DMS79 (cell line): ENCODE results near the gene SMAD1.
"Not testable (repeated sequence)": the region's sequence is repeated elsewhere in the genome, so short reads cannot be mapped to it uniquely, and the experiment has no call there.

Experiments
- DNase-seq: peaks from one replicate; lab custom pipeline; 2025; lab: John Stamatoyannopoulos, UW

SMAD1 gene

DNA sequence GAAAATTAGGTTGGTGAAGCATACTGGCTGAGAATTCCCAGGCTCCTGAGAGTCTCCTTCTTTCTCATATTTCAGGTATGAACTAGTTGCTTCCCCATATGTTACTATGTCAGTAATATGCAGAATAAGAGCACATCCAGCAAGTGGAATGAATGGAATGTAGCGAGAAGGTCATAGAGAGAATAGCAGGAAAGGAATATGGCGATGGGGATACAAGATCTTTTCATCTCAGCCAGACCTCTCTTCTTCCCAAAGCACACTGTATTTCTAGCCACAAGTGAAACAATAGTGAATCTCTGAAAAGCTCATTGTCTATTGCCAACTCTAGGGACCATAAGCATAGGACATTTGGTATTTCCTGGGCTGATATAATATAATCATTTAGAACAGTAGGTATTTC, 82.9 kb downstream of the SMAD1 start:
- no peak for DNase-seq

DNA sequence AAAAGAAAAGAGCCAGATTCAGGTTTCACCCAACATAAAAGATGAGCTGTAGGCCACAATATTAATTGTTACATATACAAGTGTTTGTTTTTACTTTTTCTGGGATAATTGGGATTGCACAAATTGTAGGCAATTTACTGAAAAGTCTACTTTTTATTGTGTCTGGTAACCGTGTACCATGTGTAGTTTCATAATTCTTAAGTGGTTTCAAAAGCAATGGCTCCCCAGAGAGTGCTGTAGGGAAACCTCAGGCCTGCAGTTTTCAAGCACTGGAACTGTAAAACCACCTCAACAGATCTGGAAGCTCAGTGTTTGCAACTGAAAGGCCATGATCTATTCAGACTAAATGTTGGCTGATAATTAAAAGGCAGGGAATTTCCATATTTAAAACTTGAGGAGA, 83.7 kb downstream of the SMAD1 start:
- no peak for DNase-seq

DNA sequence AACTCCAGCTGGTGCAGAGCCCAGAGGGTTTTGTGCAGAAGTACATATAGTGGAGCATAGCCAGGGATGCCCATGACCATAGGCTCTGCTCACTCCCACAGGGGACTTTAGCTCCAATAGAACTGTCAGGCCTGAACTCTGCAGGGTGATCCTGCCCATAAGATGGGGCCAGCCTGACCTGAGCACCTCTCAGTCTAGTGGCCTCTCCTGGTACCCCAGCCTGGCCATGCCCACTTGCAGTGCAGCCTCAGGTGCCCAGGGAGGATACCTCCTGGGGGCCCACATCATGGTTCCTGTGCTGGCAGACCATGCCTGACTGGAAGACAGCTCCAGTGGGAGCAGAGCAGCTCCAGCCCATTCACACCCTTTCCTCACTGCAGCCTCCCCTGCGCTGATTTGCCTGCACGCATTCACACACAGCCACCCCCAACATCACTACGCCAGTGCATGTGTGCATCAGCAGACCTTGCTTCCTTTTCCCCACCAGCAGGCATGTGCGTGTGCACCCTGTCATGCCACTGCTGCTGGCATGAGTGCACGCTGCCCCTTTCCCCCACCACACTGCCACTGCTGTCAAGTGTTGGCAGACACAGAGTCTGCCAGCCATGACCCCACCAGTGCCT, 84.5 kb downstream of the SMAD1 start:
- DNase-seq, result no peak

GRCh38 chr4:145566768-145567167, 85.1 kb downstream of the SMAD1 start:
- DNase-seq, result no peak

- no peak for DNase-seq
Observed at GRCh38 chr4:145567516-145567915, 85.9 kb downstream of the SMAD1 start.

DNA sequence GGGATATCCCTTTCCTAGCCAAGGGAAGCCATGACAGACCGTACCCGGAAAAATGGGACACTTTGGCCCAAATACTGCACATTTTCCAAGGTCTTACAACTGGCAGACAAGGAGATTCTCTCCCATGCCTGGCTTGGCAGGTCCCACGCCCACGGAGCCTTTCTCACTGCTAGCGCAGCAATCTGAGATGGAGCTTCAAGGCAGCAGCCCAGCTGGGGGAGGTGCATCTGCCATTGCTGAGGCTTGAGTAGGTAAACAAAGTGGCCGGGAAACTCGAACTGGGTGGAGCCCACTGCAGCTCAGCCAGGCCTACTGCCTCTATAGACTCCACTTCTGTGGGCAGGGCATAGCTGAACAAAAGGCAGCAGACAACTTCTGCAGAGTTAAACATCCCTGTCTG, 92.9 kb downstream of the SMAD1 start:
- not testable (repeated sequence) for DNase-seq

DNA sequence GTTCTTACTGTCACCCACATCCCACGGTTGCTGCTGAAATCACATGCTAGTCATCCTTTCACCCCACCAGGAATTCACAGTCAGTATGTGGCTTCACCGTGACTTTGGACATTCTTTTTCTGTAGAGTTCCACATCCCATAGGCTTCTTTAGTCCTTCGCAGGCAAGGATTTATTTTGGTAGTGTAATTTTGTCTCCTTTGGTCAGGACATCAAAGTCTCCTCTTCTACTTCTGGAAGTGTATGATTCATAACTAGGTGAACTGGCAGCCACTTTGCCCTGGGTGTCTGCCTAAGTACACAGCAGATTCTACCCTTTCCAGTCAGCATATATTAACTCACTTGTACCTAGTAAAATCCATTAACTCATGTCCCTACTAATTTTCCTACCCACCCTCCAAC, 99.3 kb downstream of the SMAD1 start:
- DNase-seq, result no peak

GRCh38 chr4:145583191-145584055, 101.8 kb downstream of the SMAD1 start:
- no peak for DNase-seq

- DNase-seq, result no peak
Observed at GRCh38 chr4:145587088-145587754, 105.6 kb downstream of the SMAD1 start.

DNA sequence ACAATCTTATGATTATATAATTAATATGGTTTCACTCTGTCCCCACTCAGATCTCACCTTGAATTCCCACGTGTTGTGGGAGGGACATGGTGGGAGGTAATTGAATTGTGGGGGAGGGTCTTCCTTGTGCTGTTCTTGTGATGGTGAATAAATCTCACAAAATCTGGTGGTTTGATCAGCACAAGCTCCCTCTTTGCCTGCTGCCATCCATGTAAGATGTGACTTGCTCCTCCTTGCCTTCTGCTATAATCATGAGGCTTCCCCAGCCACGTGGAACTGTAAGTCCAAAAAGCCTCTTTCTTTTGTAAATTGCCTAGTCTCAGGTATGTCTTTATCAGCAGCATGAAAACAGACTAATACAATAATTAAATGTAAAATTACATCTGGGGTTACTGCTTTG, 107.7 kb downstream of the SMAD1 start:
- not testable (repeated sequence) for DNase-seq

DNA sequence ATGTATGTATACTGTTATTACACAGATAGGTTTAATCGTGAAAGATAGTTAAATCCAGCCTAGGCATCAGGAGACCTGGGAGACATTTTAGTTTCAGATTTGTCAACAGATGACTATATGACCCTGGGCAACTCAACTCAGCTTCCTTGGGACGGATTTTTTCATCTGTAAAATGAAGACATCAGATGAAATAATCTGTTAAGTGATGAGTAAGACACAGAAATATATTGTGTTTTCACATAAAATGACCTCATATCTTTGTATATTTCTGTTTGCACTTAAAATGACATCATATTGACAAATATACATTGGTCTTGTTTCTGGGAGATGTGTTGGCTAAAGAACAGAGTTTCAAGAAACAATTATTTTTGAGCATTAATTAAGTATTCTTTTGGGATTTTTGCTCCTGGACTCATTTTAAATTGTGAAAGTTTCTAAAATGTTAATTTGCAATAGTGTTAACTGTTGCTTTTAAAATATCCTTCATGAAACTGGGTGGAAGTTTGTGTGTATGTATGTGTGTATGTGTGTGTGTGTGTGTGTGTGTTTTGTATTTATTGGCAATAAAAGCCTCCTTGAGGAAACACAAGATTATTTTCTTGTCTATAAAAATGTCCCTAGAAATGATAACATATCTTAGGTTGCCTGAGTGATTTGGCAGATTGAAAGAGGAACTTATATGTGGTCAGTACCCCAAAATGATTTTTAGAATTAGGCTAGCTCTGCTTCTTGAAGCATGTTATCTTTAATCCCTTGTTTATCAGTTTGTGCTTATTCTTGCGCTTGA, 108.5 kb downstream of the SMAD1 start:
- no peak for DNase-seq

DNA sequence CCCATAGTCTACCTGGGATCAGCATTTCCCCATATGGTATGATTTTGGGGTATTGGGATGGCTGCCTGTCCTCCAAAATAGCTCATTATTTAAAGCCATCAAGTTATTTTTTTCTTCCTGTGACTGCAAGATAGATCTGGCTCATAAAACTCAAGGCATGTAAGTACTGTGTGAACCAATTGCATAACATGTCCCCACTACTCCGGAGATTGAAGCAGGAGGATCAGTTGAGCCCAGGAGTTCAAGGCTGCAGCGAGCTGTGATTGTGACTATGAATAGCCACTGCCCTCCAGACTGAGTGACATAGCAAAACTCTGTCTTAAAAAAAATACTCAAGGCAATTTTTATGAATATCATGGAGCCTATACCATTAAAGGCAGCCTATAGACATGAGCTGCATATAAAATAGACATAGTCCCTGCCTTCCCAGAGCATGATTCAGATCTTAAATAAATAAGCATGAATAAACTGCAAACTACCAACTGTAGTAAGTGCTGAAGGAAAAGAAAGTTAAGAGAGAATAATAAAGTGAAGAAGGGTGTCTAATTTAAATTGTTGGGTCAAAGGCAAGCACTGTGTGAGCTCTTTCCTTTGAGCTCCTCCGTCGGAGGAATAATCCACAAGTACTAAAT, 120.6 kb downstream of the SMAD1 start:
- DNase-seq, result no peak

DNA sequence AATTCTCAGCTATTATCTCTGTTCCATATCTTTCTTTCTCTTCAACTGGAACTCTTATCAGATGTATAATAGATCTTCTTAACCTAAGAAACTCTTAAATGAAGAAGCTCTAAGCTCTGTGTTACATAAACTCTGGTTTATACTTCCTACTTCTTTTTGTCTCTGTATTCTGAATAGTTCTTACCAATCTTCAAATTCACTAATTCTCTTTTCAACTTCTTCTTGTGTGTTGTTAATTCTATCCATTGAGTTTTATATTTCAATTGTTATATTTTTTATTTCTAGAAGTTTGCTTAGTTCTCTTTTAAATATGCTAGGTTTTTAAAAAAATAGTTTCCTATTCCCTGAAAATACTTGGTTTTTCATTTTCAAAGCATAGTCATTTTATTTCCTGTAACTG, 124.3 kb downstream of the SMAD1 start:
- no peak for DNase-seq
